PC-9 (cell line): ENCODE data around the gene IL12RB1. TPM values are rescaled to one million over a fixed set of nuclear protein-coding genes. Genes with fewer than 3 reads are reported as not detected.

Experiments
- BruUV-seq: library from RNA; stranded (reverse); fragments of 400-500 nt; replicated peaks from 2 replicates; lab custom pipeline; 2021; lab: Mats Ljungman, UMichigan
- CTCF ChIA-PET: fragments of 300-600 bp; sonication (Branson Sonifier 250); formaldehyde crosslinking; loops from one replicate; lab custom pipeline; 2022; ENCODE audit warnings: antibody characterized with exemption; lab: Charles Lee
- POLR2A ChIA-PET: fragments of 300-600 bp; sonication (Branson Sonifier 250); formaldehyde crosslinking; loops from one replicate; lab custom pipeline; 2022; ENCODE audit warnings: antibody characterized with exemption; ENCODE audit not compliant: unreplicated experiment; lab: Charles Lee
- DNase-seq, 2 experiments: peaks; one replicate each; pipeline versions ENCODE4 v3.0.0 to v3.0.0-alpha.2; 2015 to 2022; ENCODE audit warnings: mixed read lengths in 1 of 2
- H2AFZ ChIP-seq: fragments of 200-600 bp; sonication (generic); 2 replicates; pipeline ENCODE4 v1.8.1; 2017; ENCODE audit warnings: antibody characterized with exemption
- H3F3A ChIP-seq: fragments of 200-600 bp; sonication (generic); 2 replicates; pipeline ENCODE4 v1.8.1; 2017; ENCODE audit warnings: antibody characterized with exemption, mild to moderate bottlenecking, low read depth; ENCODE audit not compliant: insufficient read depth
- H3K27ac ChIP-seq: fragments of 200-600 bp; sonication (generic); 2 replicates; pipeline ENCODE4 v1.6.1; 2016; ENCODE audit warnings: mixed run types
- H3K27me3 ChIP-seq: fragments of 200-600 bp; sonication (generic); 2 replicates; pipeline ENCODE4 v1.6.1; 2016; ENCODE audit warnings: low read depth, mixed run types; ENCODE audit not compliant: insufficient read depth
- H3K36me3 ChIP-seq: fragments of 200-600 bp; sonication (generic); 2 replicates; pipeline ENCODE4 v1.6.1; 2016; ENCODE audit warnings: low read depth, mixed run types
- H3K4me1 ChIP-seq: fragments of 200-600 bp; sonication (generic); replicated peaks from 2 replicates; pipeline ENCODE4 v1.6.1; 2016; ENCODE audit warnings: mixed run types; ENCODE audit not compliant: insufficient read depth
- H3K4me2 ChIP-seq: fragments of 200-600 bp; sonication (generic); 2 replicates; pipeline ENCODE4 v1.6.1; 2017; ENCODE audit warnings: mixed run types
- H3K4me3 ChIP-seq: fragments of 200-600 bp; sonication (generic); 2 replicates; pipeline ENCODE4 v1.6.1; 2016; ENCODE audit warnings: mixed run types
- H3K79me2 ChIP-seq: fragments of 200-600 bp; sonication (generic); 2 replicates; pipeline ENCODE4 v1.6.1; 2017; ENCODE audit warnings: low read depth, mixed run types
- H3K9me2 ChIP-seq: fragments of 200-600 bp; sonication (generic); 2 replicates; pipeline ENCODE4 v1.8.1; 2017; ENCODE audit warnings: mild to moderate bottlenecking; ENCODE audit not compliant: insufficient read depth
- H3K9me3 ChIP-seq: fragments of 200-600 bp; sonication (generic); 2 replicates; pipeline ENCODE4 v1.8.1; 2016; ENCODE audit warnings: low read depth; ENCODE audit not compliant: insufficient read depth
- H4K20me1 ChIP-seq: fragments of 200-600 bp; sonication (generic); 2 replicates; pipeline ENCODE4 v1.8.1; 2017; ENCODE audit not compliant: insufficient read depth
- EZH2 ChIP-seq: fragments of 200-600 bp; sonication (generic); IDR thresholded peaks from 2 replicates; pipeline ENCODE4 v1.8.0; 2017; ENCODE audit warnings: antibody characterized with exemption, low read depth
- intact Hi-C: fragments of 100-400 bp; cut with micrococcal nuclease; formaldehyde crosslinking; loops from one replicate; pipeline ENCODE4 v1.10.0; 2022; ENCODE audit not compliant: unreplicated experiment
- total RNA-seq: library from RNA; stranded (reverse); gene quantifications from 2 replicates; pipeline ENCODE4 v1.2.3, GENCODE V29; 2021
- TF ChIP-seq, protein P1 (sequence below): fragments of 200-600 bp; sonication (generic); conservative IDR thresholded peaks from 2 replicates; pipeline ENCODE4 v1.6.1; 2017; ENCODE audit warnings: mixed run types, antibody characterized with exemption, mild to moderate bottlenecking, moderate library complexity

Gene IL12RB1
- total RNA-seq, 1 experiment from 2014 or later, result 0.55 TPM

DNA sequence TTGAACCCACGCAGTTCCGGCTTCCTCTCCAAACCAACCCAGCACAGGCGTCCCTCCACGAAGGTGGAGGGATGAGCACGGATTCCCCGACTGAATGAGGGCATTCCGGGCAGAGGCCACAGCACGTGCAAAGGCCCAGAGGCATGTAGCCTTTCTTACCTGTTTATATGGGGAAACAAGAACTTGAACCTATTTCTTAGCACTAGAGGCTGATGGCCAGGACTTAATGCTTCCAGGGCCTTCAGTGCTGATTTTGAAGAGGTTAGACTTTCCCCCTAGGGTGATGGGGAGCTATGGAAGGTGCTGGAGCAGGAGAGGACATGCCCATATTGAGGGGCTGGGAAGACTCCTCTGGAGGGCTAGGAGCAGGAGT, 12.9 kb upstream of the IL12RB1 start:
- TF ChIP-seq, protein P1, sequence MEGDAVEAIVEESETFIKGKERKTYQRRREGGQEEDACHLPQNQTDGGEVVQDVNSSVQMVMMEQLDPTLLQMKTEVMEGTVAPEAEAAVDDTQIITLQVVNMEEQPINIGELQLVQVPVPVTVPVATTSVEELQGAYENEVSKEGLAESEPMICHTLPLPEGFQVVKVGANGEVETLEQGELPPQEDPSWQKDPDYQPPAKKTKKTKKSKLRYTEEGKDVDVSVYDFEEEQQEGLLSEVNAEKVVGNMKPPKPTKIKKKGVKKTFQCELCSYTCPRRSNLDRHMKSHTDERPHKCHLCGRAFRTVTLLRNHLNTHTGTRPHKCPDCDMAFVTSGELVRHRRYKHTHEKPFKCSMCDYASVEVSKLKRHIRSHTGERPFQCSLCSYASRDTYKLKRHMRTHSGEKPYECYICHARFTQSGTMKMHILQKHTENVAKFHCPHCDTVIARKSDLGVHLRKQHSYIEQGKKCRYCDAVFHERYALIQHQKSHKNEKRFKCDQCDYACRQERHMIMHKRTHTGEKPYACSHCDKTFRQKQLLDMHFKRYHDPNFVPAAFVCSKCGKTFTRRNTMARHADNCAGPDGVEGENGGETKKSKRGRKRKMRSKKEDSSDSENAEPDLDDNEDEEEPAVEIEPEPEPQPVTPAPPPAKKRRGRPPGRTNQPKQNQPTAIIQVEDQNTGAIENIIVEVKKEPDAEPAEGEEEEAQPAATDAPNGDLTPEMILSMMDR, result no peak
- TF ChIP-seq EZH2, result no peak
- H3K4me1 ChIP-seq, result peaks cover 11% of the 10 kb centered on the region
- H3K36me3 ChIP-seq, result no peaks in the 10 kb centered on the region
- H3K4me3 ChIP-seq, result no peak overlapping the region
- H4K20me1 ChIP-seq, result no peaks in the 10 kb centered on the region
- no peak overlapping the region for H3K4me2 ChIP-seq
- H3K9me2 ChIP-seq, result no peaks in the 10 kb centered on the region
- intact Hi-C loops, result no loop called here
- DNase-seq, result peak in 1 of 2 experiments; percentile 32
- BruUV-seq, result no TSS peak
- H3F3A ChIP-seq, result peaks cover 44% of the 10 kb centered on the region
- ChIA-PET CTCF (no interaction called here), POLR2A (no interaction called here)
- no peaks in the 10 kb centered on the region for H3K9me3 ChIP-seq
- no peaks in the 10 kb centered on the region for H3K27me3 ChIP-seq
- no peak overlapping the region for H3K27ac ChIP-seq
- no peak overlapping the region for H2AFZ ChIP-seq
- H3K79me2 ChIP-seq, result no peaks in the 10 kb centered on the region

DNA sequence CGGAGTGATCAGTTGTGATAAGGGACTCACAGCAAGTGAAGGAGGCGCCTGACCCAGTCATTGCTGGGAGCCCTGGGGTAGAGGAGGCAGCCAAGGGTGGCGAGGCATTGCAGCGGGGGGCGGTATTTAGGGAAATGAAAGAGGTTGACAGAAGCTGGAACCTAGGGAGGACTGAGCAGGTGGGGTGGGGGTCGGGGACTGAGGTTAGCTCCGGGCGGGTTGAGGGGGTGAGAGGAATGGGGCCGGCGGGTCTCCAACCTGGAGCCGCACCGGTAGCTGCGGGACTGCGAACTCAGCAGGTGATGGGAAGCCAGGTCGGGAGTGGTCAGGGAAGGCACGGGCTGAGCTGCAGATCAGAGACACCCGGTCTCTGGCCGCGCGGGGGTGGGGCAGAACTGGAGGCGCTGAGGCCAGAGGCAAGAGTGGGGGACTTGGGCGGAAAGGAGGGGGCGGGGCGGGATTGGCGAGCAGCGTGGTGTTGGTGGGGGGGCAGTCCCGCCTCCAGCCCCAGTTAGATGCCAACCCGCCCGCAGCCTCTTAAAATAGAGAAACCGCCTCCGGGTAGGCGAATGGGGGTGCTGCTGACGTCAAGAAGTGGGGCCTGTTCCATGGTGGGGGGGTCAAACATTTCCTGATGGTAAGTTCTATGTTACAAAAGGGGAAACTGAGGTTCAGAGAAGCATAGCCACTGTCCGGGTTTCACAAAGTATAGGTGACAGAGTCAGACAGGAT, 12.3 kb upstream of the IL12RB1 start:
- no peaks in the 10 kb centered on the region for H3K9me3 ChIP-seq
- intact Hi-C loops, result no loop called here
- no peaks in the 10 kb centered on the region for H3K27me3 ChIP-seq
- no peak overlapping the region for H2AFZ ChIP-seq
- H4K20me1 ChIP-seq, result no peaks in the 10 kb centered on the region
- peak in 1 of 2 experiments; percentile 26 for DNase-seq
- H3F3A ChIP-seq, result peaks cover 44% of the 10 kb centered on the region
- no peaks in the 10 kb centered on the region for H3K9me2 ChIP-seq
- H3K4me3 ChIP-seq, result no peak overlapping the region
- no TSS peak for BruUV-seq
- TF ChIP-seq, protein P1, result no peak
- no peak for TF ChIP-seq EZH2
- peaks cover 11% of the 10 kb centered on the region for H3K4me1 ChIP-seq
- H3K4me2 ChIP-seq, result peak overlapping the region; percentile 88; the same call in 1 of the 2 replicates
- POLR2A ChIA-PET, result interaction anchor here (0.6 kb wide), 1 partner anchor 154 kb away, joined by 25 read pairs; no protein-coding TSS in a partner anchor
- no peaks in the 10 kb centered on the region for H3K36me3 ChIP-seq
- H3K27ac ChIP-seq, result no peak overlapping the region
- CTCF ChIA-PET, result interaction anchor here (0.6 kb wide), 1 partner anchor 230 kb away, joined by 3 read pairs; no protein-coding TSS in a partner anchor
- H3K79me2 ChIP-seq, result no peaks in the 10 kb centered on the region

DNA sequence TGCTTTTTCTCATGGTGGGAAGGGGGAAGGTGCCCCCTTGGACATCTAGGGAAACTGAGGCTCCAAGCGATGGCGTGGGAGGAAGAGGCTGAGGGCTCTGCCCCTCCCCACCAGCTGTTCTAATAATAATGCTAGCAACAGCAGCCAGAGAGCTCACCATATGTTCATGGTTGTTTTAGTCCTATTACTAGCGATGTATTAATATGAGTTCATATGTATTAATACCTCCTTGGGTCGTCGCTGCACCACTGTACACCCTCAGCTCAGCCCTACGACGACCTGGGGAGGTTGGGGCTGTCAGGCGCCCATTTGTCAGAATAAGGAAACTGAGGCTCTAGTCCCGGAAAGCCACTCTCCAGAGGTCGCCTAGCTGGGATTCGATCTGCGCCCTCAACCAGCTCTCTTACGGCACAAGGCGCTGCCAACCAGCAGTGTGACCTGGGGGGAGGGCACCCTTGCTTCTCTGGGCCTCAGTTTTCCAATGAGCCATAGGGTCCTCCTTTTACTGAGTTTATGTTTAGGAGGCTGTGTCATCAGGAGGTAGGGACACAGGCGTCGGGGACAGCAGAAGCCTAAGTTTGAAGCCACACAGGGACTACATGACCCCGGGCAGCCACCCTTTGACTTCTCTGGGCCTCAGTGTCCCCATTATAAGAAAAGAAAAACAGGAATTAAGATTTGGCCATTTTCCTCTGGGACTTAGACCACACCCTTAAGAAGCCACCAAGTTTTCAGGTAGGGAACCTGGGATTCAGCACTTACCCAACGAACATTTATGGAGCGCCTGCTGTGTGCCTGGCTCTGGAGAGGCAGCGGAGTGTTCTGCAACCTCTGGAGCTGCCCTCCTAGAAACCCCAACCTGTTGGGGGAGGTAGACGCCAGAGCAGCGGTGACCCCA, 11.5 kb upstream of the IL12RB1 start:
- TF ChIP-seq EZH2, result no peak
- TF ChIP-seq, protein P1, result no peak
- H3K9me2 ChIP-seq, result no peaks in the 10 kb centered on the region
- H3K4me2 ChIP-seq, result peak overlapping the region; percentile 88
- no peaks in the 10 kb centered on the region for H3K79me2 ChIP-seq
- intact Hi-C loops, result no loop called here
- H3K27ac ChIP-seq, result no peak overlapping the region
- peaks cover 6% of the 10 kb centered on the region; the same call in 1 of the 2 replicates for H3K4me1 ChIP-seq
- DNase-seq, result no peak
- H3K27me3 ChIP-seq, result no peaks in the 10 kb centered on the region
- H3K36me3 ChIP-seq, result no peaks in the 10 kb centered on the region
- H2AFZ ChIP-seq, result peak overlapping the region; percentile 71
- POLR2A ChIA-PET, result interaction anchor here (0.6 kb wide), 3 partner anchors 10 to 821 kb away, joined by 3 to 25 read pairs (median 3); partner anchors contain the start of gene DDX49
- H3F3A ChIP-seq, result peaks cover 38% of the 10 kb centered on the region
- H3K4me3 ChIP-seq, result peak overlapping the region; percentile 59; the same call in 1 of the 2 replicates
- CTCF ChIA-PET, result interaction anchor here (0.5 to 0.6 kb wide), 2 partner anchors 225 to 230 kb away, joined by 3 to 4 read pairs; partner anchors contain the start of gene LSM4
- no TSS peak for BruUV-seq
- no peaks in the 10 kb centered on the region for H4K20me1 ChIP-seq
- no peaks in the 10 kb centered on the region for H3K9me3 ChIP-seq
